K562 (cell line): ENCODE data around the gene F2RL2. TPM values are rescaled to one million over a fixed set of nuclear protein-coding genes. Genes with fewer than 3 reads are reported as not detected.

Experiments used
- EP400 ChIP-seq: fragments of 450-650 bp; IDR thresholded peaks from 2 replicates; pipeline ENCODE4 v1.6.1; 2017; ENCODE audit warnings: antibody characterized with exemption, mild to moderate bottlenecking, moderate library complexity
- FOXM1 ChIP-seq, 2 experiments: fragments of 450-650 bp in 1 of 2; sonication (generic) in 1 of 2; formaldehyde crosslinking in 1 of 2; IDR thresholded peaks; 2 replicates each; pipeline versions ENCODE4 v1.6.1 to v1.9.0; 2017 to 2022; ENCODE audit warnings: low read depth in 2 of 2, mild to moderate bottlenecking in 2 of 2, missing genetic modification reagents in 1 of 2, moderate library complexity in 1 of 2
- KHSRP ChIP-seq: fragments of 450-650 bp; IDR thresholded peaks from 2 replicates; pipeline ENCODE4 v1.6.1; 2017
- MYNN ChIP-seq, 2 experiments: sonication (generic); formaldehyde crosslinking in 1 of 2; IDR thresholded peaks; 2 replicates each; pipeline versions ENCODE4 v1.5.0 to v1.6.1; 2016 to 2020; ENCODE audit warnings: antibody characterized with exemption in 1 of 2, missing genetic modification reagents in 1 of 2
- NFXL1 ChIP-seq: fragments of 450-650 bp; formaldehyde crosslinking; IDR thresholded peaks from 2 replicates; pipeline ENCODE4 v1.4.0; 2021; ENCODE audit warnings: mild to moderate bottlenecking
- NFYB ChIP-seq: IDR thresholded peaks from 2 replicates; pipeline ENCODE4 v1.6.1; 2011; ENCODE audit warnings: mild to moderate bottlenecking, moderate library complexity; ENCODE audit not compliant: insufficient read length; ENCODE audit errors: extremely low read depth
- POLR3A ChIP-seq: IDR thresholded peaks from 2 replicates; pipeline ENCODE4 v1.6.1; 2011; ENCODE audit warnings: borderline replicate concordance, mild to moderate bottlenecking, moderate library complexity; ENCODE audit not compliant: insufficient read length, insufficient read depth; ENCODE audit errors: extremely low read depth
- SMARCC2 ChIP-seq: fragments of 450-650 bp; IDR thresholded peaks from 2 replicates; pipeline ENCODE4 v1.6.1; 2017; ENCODE audit warnings: antibody characterized with exemption, moderate library complexity, mild to moderate bottlenecking, low read depth
- SREBF2 ChIP-seq: sonication (generic); formaldehyde crosslinking; IDR thresholded peaks from 2 replicates; pipeline ENCODE4 v1.4.0; 2020; ENCODE audit warnings: mild to moderate bottlenecking, missing genetic modification reagents
- TCF3 ChIP-seq: sonication (generic); formaldehyde crosslinking; IDR thresholded peaks from 2 replicates; pipeline ENCODE4 v1.4.0; 2020; ENCODE audit warnings: mild to moderate bottlenecking, missing genetic modification reagents
- XRCC3 ChIP-seq: fragments of 450-650 bp; IDR thresholded peaks from 2 replicates; pipeline ENCODE4 v1.6.1; 2017; ENCODE audit warnings: mild to moderate bottlenecking, moderate library complexity
- YBX1 ChIP-seq: fragments of 450-650 bp; IDR thresholded peaks from 2 replicates; pipeline ENCODE4 v1.7.1; 2016; ENCODE audit warnings: mild to moderate bottlenecking
- polyA plus RNA-seq, 8 experiments: library from polyadenylated mRNA; depleted of rRNA in 4 of 8; stranded (reverse) in 5 of 8; unstranded in 3 of 8; fragments of >200 nt; fragmentation: Nextera tagmentation in 2 of 8; fragmentation: Illumina TruSeq in 1 of 8; extraction: Ambion mirVana in 2 of 8; extraction: Trizol in 1 of 8; gene quantifications; 2 replicates each; pipeline versions ENCODE4 v1.2.1 to v1.2.3, GENCODE V29; 2011 to 2014; ENCODE audit warnings: inconsistent platforms in 1 of 8, missing spikeins in 1 of 8
- total RNA-seq, 7 experiments: library from RNA; depleted of rRNA in 6 of 7; stranded (reverse); fragments of >200 nt in 6 of 7; fragmentation: Illumina TruSeq in 2 of 7; extraction: Trizol in 2 of 7; gene quantifications; 2 replicates each; pipeline versions ENCODE4 v1.2.1 to v1.2.3, GENCODE V29; 2011 to 2021; ENCODE audit warnings: low replicate concordance in 1 of 7
- TF ChIP-seq, protein P1 (sequence below): sonication (generic); formaldehyde crosslinking; IDR thresholded peaks from 2 replicates; pipeline ENCODE4 v1.8.1; 2023; ENCODE audit warnings: mild to moderate bottlenecking, missing genetic modification reagents, moderate library complexity
- TF ChIP-seq, protein P2 (sequence below): sonication (generic); formaldehyde crosslinking; IDR thresholded peaks from 2 replicates; pipeline ENCODE4 v1.8.0; 2022; ENCODE audit warnings: mild to moderate bottlenecking, missing genetic modification reagents
- TF ChIP-seq, protein P3 (sequence below), 2 experiments: fragments of 450-650 bp; formaldehyde crosslinking in 1 of 2; IDR thresholded peaks; 2 replicates each; pipeline versions ENCODE4 v1.4.0 to v1.6.1; 2014 to 2020; ENCODE audit warnings: mild to moderate bottlenecking in 2 of 2, borderline replicate concordance in 1 of 2, low read depth in 1 of 2

F2RL2 gene
- total and polyA plus RNA-seq, 9 of the 15 experiments (the other 6 are each of a cell fraction or from before 2014, with no cell fraction given): 0.03 to 0.12 (median 0.06) TPM; not detected in 3

DNA sequence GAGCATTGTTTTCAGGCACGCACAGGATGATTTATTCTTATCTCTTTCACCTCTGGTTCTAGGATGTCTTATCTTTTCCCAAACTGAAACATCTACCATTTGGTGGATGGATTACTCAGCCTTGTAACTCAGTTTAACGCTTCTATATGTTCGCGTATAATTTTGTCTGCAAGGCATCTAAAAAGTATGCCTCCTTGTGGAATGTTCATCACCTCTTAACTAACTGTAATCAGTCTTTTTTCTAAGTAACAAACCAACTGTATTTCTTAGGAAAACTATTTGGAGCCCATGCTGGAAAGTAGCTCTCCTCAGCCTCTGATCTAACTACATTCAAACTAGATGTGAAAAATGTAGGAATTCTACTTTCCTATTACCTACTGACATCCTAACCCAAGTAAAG, 11.5 kb upstream of the F2RL2 start (continued):
- TF ChIP-seq, protein P1, sequence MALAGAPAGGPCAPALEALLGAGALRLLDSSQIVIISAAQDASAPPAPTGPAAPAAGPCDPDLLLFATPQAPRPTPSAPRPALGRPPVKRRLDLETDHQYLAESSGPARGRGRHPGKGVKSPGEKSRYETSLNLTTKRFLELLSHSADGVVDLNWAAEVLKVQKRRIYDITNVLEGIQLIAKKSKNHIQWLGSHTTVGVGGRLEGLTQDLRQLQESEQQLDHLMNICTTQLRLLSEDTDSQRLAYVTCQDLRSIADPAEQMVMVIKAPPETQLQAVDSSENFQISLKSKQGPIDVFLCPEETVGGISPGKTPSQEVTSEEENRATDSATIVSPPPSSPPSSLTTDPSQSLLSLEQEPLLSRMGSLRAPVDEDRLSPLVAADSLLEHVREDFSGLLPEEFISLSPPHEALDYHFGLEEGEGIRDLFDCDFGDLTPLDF: no peak
- TF ChIP-seq TCF3 (CRISPR knock-in tag): no peak
- no peak for TF ChIP-seq NFXL1 (CRISPR knock-in tag)
- TF ChIP-seq, protein P2, sequence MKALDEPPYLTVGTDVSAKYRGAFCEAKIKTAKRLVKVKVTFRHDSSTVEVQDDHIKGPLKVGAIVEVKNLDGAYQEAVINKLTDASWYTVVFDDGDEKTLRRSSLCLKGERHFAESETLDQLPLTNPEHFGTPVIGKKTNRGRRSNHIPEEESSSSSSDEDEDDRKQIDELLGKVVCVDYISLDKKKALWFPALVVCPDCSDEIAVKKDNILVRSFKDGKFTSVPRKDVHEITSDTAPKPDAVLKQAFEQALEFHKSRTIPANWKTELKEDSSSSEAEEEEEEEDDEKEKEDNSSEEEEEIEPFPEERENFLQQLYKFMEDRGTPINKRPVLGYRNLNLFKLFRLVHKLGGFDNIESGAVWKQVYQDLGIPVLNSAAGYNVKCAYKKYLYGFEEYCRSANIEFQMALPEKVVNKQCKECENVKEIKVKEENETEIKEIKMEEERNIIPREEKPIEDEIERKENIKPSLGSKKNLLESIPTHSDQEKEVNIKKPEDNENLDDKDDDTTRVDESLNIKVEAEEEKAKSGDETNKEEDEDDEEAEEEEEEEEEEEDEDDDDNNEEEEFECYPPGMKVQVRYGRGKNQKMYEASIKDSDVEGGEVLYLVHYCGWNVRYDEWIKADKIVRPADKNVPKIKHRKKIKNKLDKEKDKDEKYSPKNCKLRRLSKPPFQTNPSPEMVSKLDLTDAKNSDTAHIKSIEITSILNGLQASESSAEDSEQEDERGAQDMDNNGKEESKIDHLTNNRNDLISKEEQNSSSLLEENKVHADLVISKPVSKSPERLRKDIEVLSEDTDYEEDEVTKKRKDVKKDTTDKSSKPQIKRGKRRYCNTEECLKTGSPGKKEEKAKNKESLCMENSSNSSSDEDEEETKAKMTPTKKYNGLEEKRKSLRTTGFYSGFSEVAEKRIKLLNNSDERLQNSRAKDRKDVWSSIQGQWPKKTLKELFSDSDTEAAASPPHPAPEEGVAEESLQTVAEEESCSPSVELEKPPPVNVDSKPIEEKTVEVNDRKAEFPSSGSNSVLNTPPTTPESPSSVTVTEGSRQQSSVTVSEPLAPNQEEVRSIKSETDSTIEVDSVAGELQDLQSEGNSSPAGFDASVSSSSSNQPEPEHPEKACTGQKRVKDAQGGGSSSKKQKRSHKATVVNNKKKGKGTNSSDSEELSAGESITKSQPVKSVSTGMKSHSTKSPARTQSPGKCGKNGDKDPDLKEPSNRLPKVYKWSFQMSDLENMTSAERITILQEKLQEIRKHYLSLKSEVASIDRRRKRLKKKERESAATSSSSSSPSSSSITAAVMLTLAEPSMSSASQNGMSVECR (CRISPR knock-in tag): no peak
- no peak for TF ChIP-seq XRCC3
- TF ChIP-seq YBX1: no peak
- TF ChIP-seq KHSRP: no peak
- peak; percentile 37; the same call in 1 of the 2 replicates for TF ChIP-seq SMARCC2
- no peak for TF ChIP-seq MYNN (IDR thresholded peaks at IDR 0.05)
- TF ChIP-seq MYNN (CRISPR knock-in tag; IDR thresholded peaks at IDR 0.05): no peak
- no peak for TF ChIP-seq EP400
- no peak for TF ChIP-seq SREBF2 (CRISPR knock-in tag)
- TF ChIP-seq, protein P3, sequence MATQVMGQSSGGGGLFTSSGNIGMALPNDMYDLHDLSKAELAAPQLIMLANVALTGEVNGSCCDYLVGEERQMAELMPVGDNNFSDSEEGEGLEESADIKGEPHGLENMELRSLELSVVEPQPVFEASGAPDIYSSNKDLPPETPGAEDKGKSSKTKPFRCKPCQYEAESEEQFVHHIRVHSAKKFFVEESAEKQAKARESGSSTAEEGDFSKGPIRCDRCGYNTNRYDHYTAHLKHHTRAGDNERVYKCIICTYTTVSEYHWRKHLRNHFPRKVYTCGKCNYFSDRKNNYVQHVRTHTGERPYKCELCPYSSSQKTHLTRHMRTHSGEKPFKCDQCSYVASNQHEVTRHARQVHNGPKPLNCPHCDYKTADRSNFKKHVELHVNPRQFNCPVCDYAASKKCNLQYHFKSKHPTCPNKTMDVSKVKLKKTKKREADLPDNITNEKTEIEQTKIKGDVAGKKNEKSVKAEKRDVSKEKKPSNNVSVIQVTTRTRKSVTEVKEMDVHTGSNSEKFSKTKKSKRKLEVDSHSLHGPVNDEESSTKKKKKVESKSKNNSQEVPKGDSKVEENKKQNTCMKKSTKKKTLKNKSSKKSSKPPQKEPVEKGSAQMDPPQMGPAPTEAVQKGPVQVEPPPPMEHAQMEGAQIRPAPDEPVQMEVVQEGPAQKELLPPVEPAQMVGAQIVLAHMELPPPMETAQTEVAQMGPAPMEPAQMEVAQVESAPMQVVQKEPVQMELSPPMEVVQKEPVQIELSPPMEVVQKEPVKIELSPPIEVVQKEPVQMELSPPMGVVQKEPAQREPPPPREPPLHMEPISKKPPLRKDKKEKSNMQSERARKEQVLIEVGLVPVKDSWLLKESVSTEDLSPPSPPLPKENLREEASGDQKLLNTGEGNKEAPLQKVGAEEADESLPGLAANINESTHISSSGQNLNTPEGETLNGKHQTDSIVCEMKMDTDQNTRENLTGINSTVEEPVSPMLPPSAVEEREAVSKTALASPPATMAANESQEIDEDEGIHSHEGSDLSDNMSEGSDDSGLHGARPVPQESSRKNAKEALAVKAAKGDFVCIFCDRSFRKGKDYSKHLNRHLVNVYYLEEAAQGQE (IDR thresholded peaks at IDR 0.05; ENCODE audit: borderline replicate concordance): peak; percentile 10; the same call in 1 of the 2 replicates
- TF ChIP-seq, protein P3 (CRISPR knock-in tag; IDR thresholded peaks at IDR 0.05; ENCODE audit: low read depth): no peak
- TF ChIP-seq POLR3A: no peak
- no peak for TF ChIP-seq NFYB
- TF ChIP-seq FOXM1 (IDR thresholded peaks at IDR 0.05; ENCODE audit: low read depth): no peak
- TF ChIP-seq FOXM1 (CRISPR knock-in tag; IDR thresholded peaks at IDR 0.05; ENCODE audit: low read depth): no peak
